HG03025 (cell line): ENCODE measurements around the gene SCYGR3.

Experiments used
- ATAC-seq: cut with Tn5 transposase; IDR thresholded peaks from one replicate; pipeline ENCODE4 v1.9.1; 2021; ENCODE audit warnings: mild to moderate bottlenecking, moderate library complexity; ENCODE audit not compliant: unreplicated experiment, low FRiP score

The SCYGR3 gene

GRCh38 chr2:227614740-227615139 is at the start of gene SCYGR3:
Gene SCYGR3 (minus strand): TSS chr2:227614840. CDS start chr2:227614840, 0 bp downstream.
- no peak for ATAC-seq

GRCh38 chr2:227661827-227662226 is 47.2 kb upstream of the SCYGR3 start:
- ATAC-seq = no peak

GRCh38 chr2:227661025-227661649 is 46.5 kb upstream of the SCYGR3 start:
- no peak for ATAC-seq

- ATAC-seq = no peak
Observed at GRCh38 chr2:227657199-227657845, 42.7 kb upstream of the SCYGR3 start.

- ATAC-seq = no peak
Observed at GRCh38 chr2:227655454-227655853, 40.8 kb upstream of the SCYGR3 start.

GRCh38 chr2:227654426-227654825 is 39.8 kb upstream of the SCYGR3 start:
- ATAC-seq = no peak

- no peak for ATAC-seq
Observed at GRCh38 chr2:227653419-227653818, 38.8 kb upstream of the SCYGR3 start.

GRCh38 chr2:227643990-227644551 is 29.4 kb upstream of the SCYGR3 start:
- no peak for ATAC-seq

- no peak for ATAC-seq
Observed at GRCh38 chr2:227642656-227643055, 28.0 kb upstream of the SCYGR3 start.

- ATAC-seq = no peak
Observed at GRCh38 chr2:227634201-227634600, 19.6 kb upstream of the SCYGR3 start.

GRCh38 chr2:227632827-227633226 is 18.2 kb upstream of the SCYGR3 start:
- no peak for ATAC-seq

GRCh38 chr2:227630322-227630721 is 15.7 kb upstream of the SCYGR3 start:
- ATAC-seq = no peak

GRCh38 chr2:227629435-227629834 is 14.8 kb upstream of the SCYGR3 start:
- ATAC-seq = no peak

GRCh38 chr2:227627769-227628168 is 13.1 kb upstream of the SCYGR3 start:
- no peak for ATAC-seq

GRCh38 chr2:227626580-227627151 is 12.0 kb upstream of the SCYGR3 start:
- no peak for ATAC-seq

GRCh38 chr2:227625420-227625819 is 10.8 kb upstream of the SCYGR3 start:
- ATAC-seq = no peak

- ATAC-seq = no peak
Observed at GRCh38 chr2:227623226-227623625, 8.6 kb upstream of the SCYGR3 start.

GRCh38 chr2:227617316-227618230 is 2.9 kb upstream of the SCYGR3 start, which contains the start of gene SCYGR4:
Gene SCYGR4 (plus strand): TSS chr2:227617498. CDS start chr2:227617498, 0 bp downstream.
- no peak for ATAC-seq

GRCh38 chr2:227616631-227617030 is 2.0 kb upstream of the SCYGR3 start:
- ATAC-seq = no peak

- ATAC-seq = no peak
Observed at GRCh38 chr2:227615906-227616305, 1.3 kb upstream of the SCYGR3 start.

GRCh38 chr2:227615181-227615580 is 541 bp upstream of the SCYGR3 start:
- no peak for ATAC-seq
